ENCODE data around the gene NELFB.
A peak's percentile ranks its signal among the peaks of the same experiment; 100 is the strongest.

DNA sequence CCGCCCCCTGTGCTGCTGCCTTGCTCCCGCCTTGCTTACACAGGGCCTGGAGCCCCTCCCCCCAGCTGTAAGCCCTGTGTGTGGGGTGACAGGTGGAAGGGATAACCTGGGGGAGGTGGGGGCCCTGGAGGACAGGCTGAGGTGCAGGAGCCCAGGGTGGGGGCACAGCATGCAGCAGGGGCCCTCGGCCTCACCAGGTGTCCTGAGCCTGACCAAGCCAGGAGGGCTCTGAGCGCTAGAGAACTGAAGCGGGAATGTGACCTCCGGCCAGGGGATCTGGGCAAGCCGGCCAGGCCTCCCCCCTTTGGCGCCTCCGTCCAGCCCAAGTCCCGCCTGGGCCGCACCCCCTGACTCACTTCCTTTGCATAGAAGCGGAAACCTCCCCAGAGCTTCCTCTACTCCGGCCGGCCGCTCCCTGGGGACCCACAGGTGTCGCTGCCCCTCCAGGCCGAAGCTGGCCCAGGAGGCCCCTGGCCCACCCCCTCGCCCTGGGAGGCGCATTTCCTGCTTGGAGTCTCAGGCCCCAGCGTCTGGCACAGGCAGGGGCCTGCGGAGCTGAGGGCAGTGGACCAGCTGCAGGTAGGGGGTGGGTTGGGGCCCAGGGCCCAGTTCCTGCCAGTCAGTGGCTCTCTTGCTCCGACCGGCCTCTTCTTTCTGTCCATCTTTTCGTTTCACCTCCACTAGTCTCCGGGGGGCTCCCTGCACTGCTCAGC is 22.4 kb downstream of the NELFB start, which contains the start of gene TOR4A:
- TF ChIP-seq, protein P1, sequence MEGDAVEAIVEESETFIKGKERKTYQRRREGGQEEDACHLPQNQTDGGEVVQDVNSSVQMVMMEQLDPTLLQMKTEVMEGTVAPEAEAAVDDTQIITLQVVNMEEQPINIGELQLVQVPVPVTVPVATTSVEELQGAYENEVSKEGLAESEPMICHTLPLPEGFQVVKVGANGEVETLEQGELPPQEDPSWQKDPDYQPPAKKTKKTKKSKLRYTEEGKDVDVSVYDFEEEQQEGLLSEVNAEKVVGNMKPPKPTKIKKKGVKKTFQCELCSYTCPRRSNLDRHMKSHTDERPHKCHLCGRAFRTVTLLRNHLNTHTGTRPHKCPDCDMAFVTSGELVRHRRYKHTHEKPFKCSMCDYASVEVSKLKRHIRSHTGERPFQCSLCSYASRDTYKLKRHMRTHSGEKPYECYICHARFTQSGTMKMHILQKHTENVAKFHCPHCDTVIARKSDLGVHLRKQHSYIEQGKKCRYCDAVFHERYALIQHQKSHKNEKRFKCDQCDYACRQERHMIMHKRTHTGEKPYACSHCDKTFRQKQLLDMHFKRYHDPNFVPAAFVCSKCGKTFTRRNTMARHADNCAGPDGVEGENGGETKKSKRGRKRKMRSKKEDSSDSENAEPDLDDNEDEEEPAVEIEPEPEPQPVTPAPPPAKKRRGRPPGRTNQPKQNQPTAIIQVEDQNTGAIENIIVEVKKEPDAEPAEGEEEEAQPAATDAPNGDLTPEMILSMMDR (optimal IDR thresholded peaks at IDR 0.05 in 1 of 3, IDR thresholded peaks at IDR 0.05 in 1 of 3, conservative IDR thresholded peaks at IDR 0.05 in 1 of 3; ENCODE audit: extremely low read depth in 1 of 3, insufficient read depth in 2 of 3, low read length in 3 of 3) = peak in 1 of 3 experiments; percentile 19
- TF ChIP-seq EZH2 (IDR thresholded peaks at IDR 0.05; ENCODE audit: low read length) = no peak
